Heart right ventricle (tissue), 16 donors: ENCODE measurements around the gene BPIFA3. TPM values are rescaled to one million over a fixed set of nuclear protein-coding genes. Genes with fewer than 3 reads are reported as not detected.

Experiments used
- ATAC-seq, 8 donors: fragments of 200-7000 bp; cut with Tn5 transposase; one replicate each; pipeline ENCODE4 v1.9.1; 2020; ENCODE audit warnings: mild to moderate bottlenecking in 8 of 8, moderate library complexity in 8 of 8, moderate number of reproducible peaks in 1 of 8
- DNase-seq, 2 donors: peaks; one replicate each; pipeline ENCODE4 v3.0.0-alpha.2; 2020
- H3K27ac ChIP-seq, 10 donors: fragments of 200-600 bp; sonication (generic) in 2 of 10; one replicate each; pipeline versions ENCODE4 v1.5.0 to v1.8.0; 2020 to 2022; ENCODE audit warnings: mild to moderate bottlenecking in 3 of 10
- H3K27me3 ChIP-seq, 7 donors: fragments of 200-600 bp; one replicate each; pipeline ENCODE4 v1.8.0; 2021 to 2022; ENCODE audit warnings: mild to moderate bottlenecking in 2 of 7
- H3K36me3 ChIP-seq, 9 donors: fragments of 200-600 bp; sonication (generic) in 1 of 9; one replicate each; pipeline versions ENCODE4 v1.5.0 to v1.8.0; 2020 to 2022; ENCODE audit warnings: mild to moderate bottlenecking in 2 of 9
- H3K4me1 ChIP-seq, 9 donors: fragments of 200-600 bp; sonication (generic) in 1 of 9; one replicate each; pipeline versions ENCODE4 v1.5.0 to v1.8.0; 2020 to 2022; ENCODE audit warnings: mild to moderate bottlenecking in 4 of 9
- H3K4me3 ChIP-seq, 10 donors: fragments of 200-600 bp; sonication (generic) in 2 of 10; one replicate each; pipeline versions ENCODE4 v1.5.0 to v1.8.0; 2020 to 2022; ENCODE audit warnings: mild to moderate bottlenecking in 7 of 10, moderate library complexity in 2 of 10
- H3K9me3 ChIP-seq, 11 donors: fragments of 200-600 bp in 10 of 11; sonication (generic) in 2 of 11; one replicate each; pipeline versions ENCODE4 v1.5.0 to v1.8.0; 2013 to 2022; ENCODE audit warnings: mild to moderate bottlenecking in 2 of 11, control low read depth in 1 of 11, moderate library complexity in 1 of 11
- WGBS, 2 donors: extraction: QIAGEN DNeasy Blood & Tissue Kit; methylation state at CpG; one replicate each; pipeline ENCODE4 v1.1.7; 2013; ENCODE audit warnings: inconsistent platforms in 1 of 2; 5-methylcytosine and 5-hydroxymethylcytosine counted together
- intact Hi-C, 10 donors: fragments of 100-400 bp; cut with DNase I; formaldehyde crosslinking; loops; one replicate each; pipeline versions ENCODE4 v1.11.1 to v1.14.2; 2022
- polyA plus RNA-seq, 2 donors: library from polyadenylated mRNA; stranded (reverse); fragments of 200-250 nt; gene quantifications; one replicate each; pipeline ENCODE4 v1.2.3, GENCODE V29; 2013
- total RNA-seq, 10 donors: library from RNA; stranded (reverse); fragmentation: NEBNext Ultra II Directional in 3 of 10; extraction: Animal tissue kit (Norgen Biotek cat#: 25700) in 3 of 10; gene quantifications; one replicate each; pipeline versions ENCODE4 v1.2.1 to v1.2.4, GENCODE V29; 2021 to 2023
- TF ChIP-seq, protein P1 (sequence below), 9 donors: fragments of 200-600 bp; sonication (generic) in 2 of 9; IDR thresholded peaks; one replicate each; pipeline versions ENCODE4 v1.5.0 to v1.8.0; 2021 to 2022; ENCODE audit warnings: antibody characterized with exemption in 9 of 9, mild to moderate bottlenecking in 5 of 9, moderate library complexity in 1 of 9
- donor health status: Arrhythmogenic right ventricular cardiomyopathy.
- donor health status: ischemic (EF 13 %, LVEDD 7.1; RV severe dilation, severe dysfunction).
- donor health status: healthy with polysubstance abuse.
- donor health status: DM: no; HTN: yes; CAD: no.
- donor health status: DM: no; HTN: no; CAD: no.
- donor health status: ischemic (EF 25% LVEDD 6.9; RV normal size, moderate dysfunction).
- donor health status: ischemic (EF 25% LVEDD 5.7; RV mildly dilated, moderate dysfunction).
- donor health status: healthy.
- donor health status: DM: yes; HTN: yes; CAD: no.
- donor health status: Ischemic cardiomyopathy.
- donor health status: ischemic (EF 35%, LVEDD 5.7; RV mildly dilated, moderate dysfunction).
- donor health status: nonischemic (EF 11% LVEDD 7.7; RV severe dilation, severe dysfunction).
- donor health status: DM: yes; HTN: yes; CAD: no.
- donor health status: PGD.
- donor health status: ischemic (EF 29% LVEDD 5.4; RV normal size, mild dysfunction).
- donor health status: nonischemic (EF 23%, LVEDD 6.1; RV moderate dilation, normal function).

The BPIFA3 gene
- total and polyA plus RNA-seq, 12 donors, result not detected

DNA sequence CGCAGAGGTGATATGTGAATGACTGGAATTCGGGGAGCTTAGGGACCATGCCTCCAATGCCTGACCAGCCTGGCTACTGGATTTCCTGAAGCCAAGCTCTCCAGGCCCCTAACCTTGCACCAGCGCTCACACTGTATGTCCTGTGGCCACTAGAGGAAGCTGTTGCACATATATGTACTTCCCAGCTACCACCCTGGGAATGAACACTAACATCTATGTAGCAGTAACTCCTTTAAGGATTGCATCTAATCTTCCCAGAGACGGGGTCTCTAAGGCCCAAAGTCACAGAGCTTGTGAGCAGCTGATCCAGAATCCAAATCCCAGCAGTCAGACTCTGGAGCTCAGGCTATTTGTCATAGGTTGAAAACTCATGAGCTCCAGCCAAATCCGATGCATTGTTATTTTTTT is 45.5 kb downstream of the BPIFA3 start:
- Histone ChIP-seq H3K27me3 (peaks cover 0 to 32% (median 26%) of the 10 kb centered on the region in 7 donors), H3K36me3 (no peaks in the 10 kb centered on the region), H3K27ac (peak overlapping the region in 1 of 10 donors; percentile 68), H3K9me3 (peaks cover 0 to 8% (median 0%) of the 10 kb centered on the region in 11 donors), H3K4me3 (no peak overlapping the region), H3K4me1 (peaks cover 0 to 15% (median 0%) of the 10 kb centered on the region in 9 donors)
- DNase-seq, result peak in 1 of 2 donors; percentile 11
- WGBS, 2 donors, result 19 to 27% methylated on average over 5 of the region's 5 CpGs
- intact Hi-C loops, result no loop called here
- TF ChIP-seq, protein P1, sequence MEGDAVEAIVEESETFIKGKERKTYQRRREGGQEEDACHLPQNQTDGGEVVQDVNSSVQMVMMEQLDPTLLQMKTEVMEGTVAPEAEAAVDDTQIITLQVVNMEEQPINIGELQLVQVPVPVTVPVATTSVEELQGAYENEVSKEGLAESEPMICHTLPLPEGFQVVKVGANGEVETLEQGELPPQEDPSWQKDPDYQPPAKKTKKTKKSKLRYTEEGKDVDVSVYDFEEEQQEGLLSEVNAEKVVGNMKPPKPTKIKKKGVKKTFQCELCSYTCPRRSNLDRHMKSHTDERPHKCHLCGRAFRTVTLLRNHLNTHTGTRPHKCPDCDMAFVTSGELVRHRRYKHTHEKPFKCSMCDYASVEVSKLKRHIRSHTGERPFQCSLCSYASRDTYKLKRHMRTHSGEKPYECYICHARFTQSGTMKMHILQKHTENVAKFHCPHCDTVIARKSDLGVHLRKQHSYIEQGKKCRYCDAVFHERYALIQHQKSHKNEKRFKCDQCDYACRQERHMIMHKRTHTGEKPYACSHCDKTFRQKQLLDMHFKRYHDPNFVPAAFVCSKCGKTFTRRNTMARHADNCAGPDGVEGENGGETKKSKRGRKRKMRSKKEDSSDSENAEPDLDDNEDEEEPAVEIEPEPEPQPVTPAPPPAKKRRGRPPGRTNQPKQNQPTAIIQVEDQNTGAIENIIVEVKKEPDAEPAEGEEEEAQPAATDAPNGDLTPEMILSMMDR (IDR thresholded peaks at IDR 0.05), result peak in 7 of 9 donors; percentile 37 to 60 (median 45)
- peak in 3 of 8 donors; percentile 41 to 56 (median 51) for ATAC-seq

DNA sequence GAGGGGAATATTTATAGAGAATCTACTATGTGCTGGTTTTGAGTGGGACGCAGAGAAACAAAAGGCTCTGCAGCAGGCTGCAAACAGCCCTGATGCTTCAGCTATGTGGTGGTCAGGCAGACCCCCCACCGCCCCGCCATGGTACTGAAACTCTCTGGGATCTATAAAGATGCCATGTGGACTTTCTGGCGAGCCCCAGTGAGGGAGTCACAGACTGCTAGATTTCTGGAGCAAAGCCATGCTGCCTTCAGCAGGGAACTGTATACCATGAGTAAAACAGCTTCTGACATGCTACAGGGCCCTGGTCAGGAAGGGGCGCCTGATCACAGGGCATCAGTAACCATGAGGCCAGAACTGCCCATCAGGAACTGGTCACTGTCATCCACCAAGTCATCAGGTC is 46.6 kb downstream of the BPIFA3 start:
- WGBS, 2 donors, result 72 to 73% methylated on average over 5 of the region's 5 CpGs
- no peak for ATAC-seq

GRCh38 chr20:33267701-33268100 is 50.5 kb downstream of the BPIFA3 start:
- intact Hi-C loops, result no loop called here
- Histone ChIP-seq H3K4me3 (no peak overlapping the region), H3K27ac (no peak overlapping the region), H3K9me3 (peaks cover 0 to 3% (median 0%) of the 10 kb centered on the region in 11 donors), H3K4me1 (peaks cover 0 to 13% (median 0%) of the 10 kb centered on the region in 9 donors), H3K36me3 (no peaks in the 10 kb centered on the region), H3K27me3 (peaks cover 0 to 59% (median 31%) of the 10 kb centered on the region in 7 donors)
- no peak for DNase-seq
- TF ChIP-seq, protein P1 (IDR thresholded peaks at IDR 0.05), result no peak
- 61 to 62% methylated on average over 3 of the region's 3 CpGs for WGBS, 2 donors
- no peak for ATAC-seq

More for the DNA sequence above, 46.6 kb downstream of the BPIFA3 start:
- DNase-seq, result no peak
- Histone ChIP-seq H3K4me1 (peaks cover 0 to 22% (median 0%) of the 10 kb centered on the region in 9 donors), H3K4me3 (no peak overlapping the region), H3K27ac (no peak overlapping the region), H3K9me3 (peaks cover 0 to 8% (median 0%) of the 10 kb centered on the region in 11 donors), H3K36me3 (no peaks in the 10 kb centered on the region), H3K27me3 (peaks cover 0 to 43% (median 35%) of the 10 kb centered on the region in 7 donors)
- intact Hi-C loops, result no loop called here
- TF ChIP-seq, protein P1 (IDR thresholded peaks at IDR 0.05), result no peak

GRCh38 chr20:33272155-33272873 is 55.2 kb downstream of the BPIFA3 start:
- no peaks in the 10 kb centered on the region for H3K9me3 ChIP-seq
- no peak for DNase-seq
- H3K4me1 ChIP-seq, result peaks cover 0 to 9% (median 0%) of the 10 kb centered on the region in 9 donors
- intact Hi-C loops, result no loop called here
- ATAC-seq, result no peak
- peaks cover 0 to 56% (median 11%) of the 10 kb centered on the region in 7 donors for H3K27me3 ChIP-seq
- no peak overlapping the region for H3K4me3 ChIP-seq
- TF ChIP-seq, protein P1 (IDR thresholded peaks at IDR 0.05), result no peak
- 85 to 89% methylated on average over 10 of the region's 10 CpGs for WGBS, 2 donors
- no peak overlapping the region for H3K27ac ChIP-seq
- H3K36me3 ChIP-seq, result no peaks in the 10 kb centered on the region
